ENCODE data around the gene TOX2. TPM values are rescaled to one million over a fixed set of nuclear protein-coding genes. Genes with fewer than 3 reads are reported as not detected.

Gene TOX2
- total and polyA plus RNA-seq, 10 donors, result 1.1 to 6.4 (median 5.0) TPM

DNA sequence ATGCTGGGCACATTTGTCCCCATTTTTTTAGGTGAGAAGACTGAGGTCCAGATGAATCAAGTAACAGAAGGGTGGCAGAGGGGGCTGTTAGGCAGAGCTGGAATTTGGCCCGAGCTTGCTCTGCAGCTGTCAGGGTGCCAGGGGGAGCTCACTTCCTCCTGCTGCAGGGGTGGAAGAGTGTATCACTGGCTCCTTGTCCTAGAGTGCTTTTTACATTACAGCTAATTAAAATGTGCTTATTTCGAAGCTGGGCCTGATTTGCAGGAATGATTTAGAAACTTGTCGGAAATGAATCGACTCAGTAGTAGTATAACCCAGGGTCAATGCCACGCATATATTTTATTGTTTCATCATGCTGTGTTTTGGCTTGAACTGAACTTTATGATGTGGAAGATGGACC lies 11.1 kb downstream of the TOX2 start:
- H3K27ac ChIP-seq, result no peak overlapping the region
- H3K36me3 ChIP-seq, result no peaks in the 10 kb centered on the region
- intact Hi-C loops (cut with DNase I; ENCODE audit: low total_unique reads), result no loop called here
- TF ChIP-seq POLR2A (IDR thresholded peaks at IDR 0.05) (no peak), POLR2AphosphoS5 (IDR thresholded peaks at IDR 0.05) (no peak)
- TF ChIP-seq, protein P1, sequence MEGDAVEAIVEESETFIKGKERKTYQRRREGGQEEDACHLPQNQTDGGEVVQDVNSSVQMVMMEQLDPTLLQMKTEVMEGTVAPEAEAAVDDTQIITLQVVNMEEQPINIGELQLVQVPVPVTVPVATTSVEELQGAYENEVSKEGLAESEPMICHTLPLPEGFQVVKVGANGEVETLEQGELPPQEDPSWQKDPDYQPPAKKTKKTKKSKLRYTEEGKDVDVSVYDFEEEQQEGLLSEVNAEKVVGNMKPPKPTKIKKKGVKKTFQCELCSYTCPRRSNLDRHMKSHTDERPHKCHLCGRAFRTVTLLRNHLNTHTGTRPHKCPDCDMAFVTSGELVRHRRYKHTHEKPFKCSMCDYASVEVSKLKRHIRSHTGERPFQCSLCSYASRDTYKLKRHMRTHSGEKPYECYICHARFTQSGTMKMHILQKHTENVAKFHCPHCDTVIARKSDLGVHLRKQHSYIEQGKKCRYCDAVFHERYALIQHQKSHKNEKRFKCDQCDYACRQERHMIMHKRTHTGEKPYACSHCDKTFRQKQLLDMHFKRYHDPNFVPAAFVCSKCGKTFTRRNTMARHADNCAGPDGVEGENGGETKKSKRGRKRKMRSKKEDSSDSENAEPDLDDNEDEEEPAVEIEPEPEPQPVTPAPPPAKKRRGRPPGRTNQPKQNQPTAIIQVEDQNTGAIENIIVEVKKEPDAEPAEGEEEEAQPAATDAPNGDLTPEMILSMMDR (IDR thresholded peaks at IDR 0.05 in 8 of 11, conservative IDR thresholded peaks at IDR 0.05 in 3 of 11), result no peak
- H3K27me3 ChIP-seq (replicated peaks in 1 of 7), result peaks cover 0 to 45% (median 0%) of the 10 kb centered on the region in 7 donors
- DNase-seq, result no peak
- H3K9me3 ChIP-seq, result no peaks in the 10 kb centered on the region
- H3K4me3 ChIP-seq, result no peak overlapping the region
- peaks cover 7 to 40% (median 13%) of the 10 kb centered on the region in 6 donors for H3K4me1 ChIP-seq
- WGBS, 5 donors, result 32 to 54% (median 48%) methylated on average over 5 of the region's 5 CpGs

DNA sequence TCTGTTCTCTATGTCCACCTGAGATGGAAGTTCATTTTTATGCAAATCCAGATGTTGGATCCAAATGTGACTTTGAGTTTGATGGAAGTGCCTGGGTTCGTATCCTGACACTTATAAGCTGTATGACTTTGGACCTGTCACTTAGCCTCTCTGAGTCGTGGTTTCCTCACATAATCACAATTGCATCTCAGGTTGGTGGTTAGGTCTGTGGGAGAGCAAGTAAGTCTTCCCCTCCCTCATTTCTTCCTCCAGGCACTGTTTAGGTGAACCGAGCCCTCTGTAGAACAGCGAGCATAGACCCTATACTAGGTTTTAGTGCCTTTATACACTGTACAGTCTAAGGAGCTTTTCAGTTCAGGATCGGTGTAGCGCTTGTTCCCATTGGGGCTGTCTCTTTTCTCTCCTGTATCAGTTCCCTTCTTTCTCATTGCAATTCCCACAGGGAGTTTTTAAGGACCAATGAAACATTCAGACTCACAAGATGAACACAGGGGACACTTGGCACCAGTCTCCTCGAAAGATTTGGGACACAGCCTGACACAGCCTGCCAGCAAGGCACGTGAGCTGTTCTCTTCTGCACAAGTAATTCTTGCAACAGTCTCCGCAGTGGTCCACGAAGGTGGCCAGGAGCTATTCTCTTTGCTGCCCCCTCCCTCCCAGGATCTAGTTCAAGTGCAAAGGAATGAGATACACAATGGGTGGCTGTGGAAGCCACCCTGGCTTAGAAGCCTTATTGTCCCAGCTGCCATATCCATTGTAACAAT lies 11.8 kb downstream of the TOX2 start:
- no peak overlapping the region for H3K27ac ChIP-seq
- no peak for DNase-seq
- TF ChIP-seq POLR2A (IDR thresholded peaks at IDR 0.05), result no peak
- no peak for TF ChIP-seq POLR2AphosphoS5 (IDR thresholded peaks at IDR 0.05)
- TF ChIP-seq, protein P1 (IDR thresholded peaks at IDR 0.05 in 8 of 11, conservative IDR thresholded peaks at IDR 0.05 in 3 of 11), result no peak
- H3K36me3 ChIP-seq, result no peaks in the 10 kb centered on the region
- intact Hi-C loops (cut with DNase I; ENCODE audit: low total_unique reads), result no loop called here
- 74 to 80% (median 78%) methylated on average over 10 of the region's 10 CpGs for WGBS, 5 donors
- no peak overlapping the region for H3K4me3 ChIP-seq
- peaks cover 7 to 37% (median 13%) of the 10 kb centered on the region in 6 donors for H3K4me1 ChIP-seq
- H3K27me3 ChIP-seq (replicated peaks in 1 of 7), result peaks cover 0 to 44% (median 0%) of the 10 kb centered on the region in 7 donors
- H3K9me3 ChIP-seq, result no peaks in the 10 kb centered on the region

GRCh38 chr20:43931976-43932375 lies 17.3 kb downstream of the TOX2 start:
- TF ChIP-seq POLR2A (IDR thresholded peaks at IDR 0.05), result no peak
- TF ChIP-seq, protein P1 (IDR thresholded peaks at IDR 0.05 in 8 of 11, conservative IDR thresholded peaks at IDR 0.05 in 3 of 11), result no peak
- no peak for TF ChIP-seq POLR2AphosphoS5 (IDR thresholded peaks at IDR 0.05)
- peaks cover 0 to 14% (median 0%) of the 10 kb centered on the region in 7 donors for H3K27me3 ChIP-seq (replicated peaks in 1 of 7)
- no peak overlapping the region for H3K27ac ChIP-seq
- 78 to 94% (median 88%) methylated on average over 2 of the region's 2 CpGs for WGBS, 5 donors
- no peak overlapping the region for H3K4me3 ChIP-seq
- H3K9me3 ChIP-seq, result no peaks in the 10 kb centered on the region
- no peak for DNase-seq
- H3K36me3 ChIP-seq, result no peaks in the 10 kb centered on the region
- peaks cover 0 to 4% (median 0%) of the 10 kb centered on the region in 6 donors for H3K4me1 ChIP-seq
- intact Hi-C loops (cut with DNase I; ENCODE audit: low total_unique reads), result no loop called here

- Histone ChIP-seq H3K36me3 (no peaks in the 10 kb centered on the region), H3K4me3 (no peak overlapping the region), H3K27ac (no peak overlapping the region), H3K27me3 (replicated peaks in 1 of 7) (peaks cover 0 to 14% (median 0%) of the 10 kb centered on the region in 7 donors), H3K4me1 (peaks cover 3 to 33% (median 14%) of the 10 kb centered on the region in 6 donors), H3K9me3 (no peaks in the 10 kb centered on the region)
- 85 to 100% (median 92%) methylated on average over 3 of the region's 3 CpGs for WGBS, 5 donors
- intact Hi-C loops (cut with DNase I; ENCODE audit: low total_unique reads), result no loop called here
- no peak for DNase-seq
- TF ChIP-seq, protein P1 (IDR thresholded peaks at IDR 0.05 in 8 of 11, conservative IDR thresholded peaks at IDR 0.05 in 3 of 11), result no peak
- TF ChIP-seq POLR2A (IDR thresholded peaks at IDR 0.05), result no peak
Measured at GRCh38 chr20:43934833-43935232, 20.2 kb downstream of the TOX2 start.
